Keratinocyte (primary cell): Measurements from ENCODE around the gene RANBP2. TPM values are rescaled to one million over a fixed set of nuclear protein-coding genes. Genes with fewer than 3 reads are reported as not detected.

Experiments used
- DNase-seq: peaks from one replicate; pipeline ENCODE4 v3.0.0-alpha.2; 2011; ENCODE audit warnings: low read depth, missing footprints, low spot score
- FAIRE-seq: peaks from 2 replicates; lab custom pipeline; 2011; peaks lifted over from hg19 to GRCh38; lab: Jason Lieb, UNC
- H2AFZ ChIP-seq: 2 replicates; pipeline ENCODE4 v1.6.0; 2012; ENCODE audit warnings: low read length, control low read depth, inconsistent platforms; ENCODE audit not compliant: control insufficient read depth
- H3K27ac ChIP-seq: 2 replicates; pipeline ENCODE4 v1.5.1; 2011; ENCODE audit warnings: low read length; ENCODE audit not compliant: control insufficient read depth, insufficient read depth
- H3K27me3 ChIP-seq: 3 replicates; pipeline ENCODE4 v1.6.0; 2011; ENCODE audit warnings: low read length; ENCODE audit not compliant: control insufficient read depth, insufficient read depth; ENCODE audit errors: extremely low read depth
- H3K36me3 ChIP-seq, 2 experiments: 2 replicates in 1 of 2; 3 replicates in 1 of 2; pipeline ENCODE4 v1.5.1; 2011; ENCODE audit warnings: low read length in 2 of 2, mild to moderate bottlenecking in 1 of 2; ENCODE audit not compliant: control insufficient read depth in 2 of 2, insufficient read depth in 2 of 2; ENCODE audit errors: extremely low read depth in 1 of 2
- H3K4me1 ChIP-seq: 3 replicates; pipeline ENCODE4 v1.5.1; 2011; ENCODE audit warnings: low read length; ENCODE audit not compliant: control insufficient read depth, insufficient read depth; ENCODE audit errors: extremely low read depth
- H3K4me2 ChIP-seq: 3 replicates; pipeline ENCODE4 v1.6.0; 2011; ENCODE audit warnings: low read depth, low read length; ENCODE audit not compliant: control insufficient read depth, insufficient read depth; ENCODE audit errors: extremely low read depth
- H3K4me3 ChIP-seq, 3 experiments: fragments of 200-600 bp in 1 of 3; sonication (generic) in 1 of 3; 2 replicates in 2 of 3; 3 replicates in 1 of 3; pipeline ENCODE4 v1.5.1; 2011 to 2016; ENCODE audit warnings: low read length in 3 of 3, mild to moderate bottlenecking in 3 of 3, control low read depth in 2 of 3, inconsistent platforms in 1 of 3, low read depth in 1 of 3, mixed read lengths in 1 of 3, mixed run types in 1 of 3, moderate library complexity in 1 of 3; ENCODE audit not compliant: control insufficient read depth in 2 of 3, insufficient read depth in 2 of 3; ENCODE audit errors: extremely low read depth in 1 of 3
- H3K79me2 ChIP-seq: 2 replicates; pipeline ENCODE4 v1.6.0; 2012; ENCODE audit warnings: low read length; ENCODE audit not compliant: control insufficient read depth, insufficient read depth
- H3K9ac ChIP-seq: 3 replicates; pipeline ENCODE4 v1.6.0; 2011; ENCODE audit warnings: low read length; ENCODE audit not compliant: control insufficient read depth, insufficient read depth; ENCODE audit errors: extremely low read depth
- H3K9me1 ChIP-seq: 3 replicates; pipeline ENCODE4 v1.6.0; 2011; ENCODE audit warnings: low read length; ENCODE audit not compliant: control insufficient read depth, insufficient read depth; ENCODE audit errors: extremely low read depth
- H3K9me3 ChIP-seq: 2 replicates; pipeline ENCODE4 v1.5.1; 2012; ENCODE audit warnings: low read depth, low read length; ENCODE audit not compliant: control insufficient read depth
- H4K20me1 ChIP-seq: 3 replicates; pipeline ENCODE4 v1.6.0; 2011; ENCODE audit warnings: low read length; ENCODE audit not compliant: control insufficient read depth, insufficient read depth; ENCODE audit errors: extremely low read depth
- CTCF ChIP-seq, 3 experiments: IDR thresholded peaks in 1 of 3; conservative IDR thresholded peaks in 1 of 3; optimal IDR thresholded peaks in 1 of 3; 2 replicates in 2 of 3; 3 replicates in 1 of 3; pipeline versions ENCODE3 to v1.5.1; 2011; ENCODE audit warnings: low read length in 3 of 3, mild to moderate bottlenecking in 3 of 3, moderate library complexity in 2 of 3, control low read depth in 1 of 3, inconsistent platforms in 1 of 3; ENCODE audit not compliant: insufficient read depth in 2 of 3; ENCODE audit errors: extremely low read depth in 1 of 3
- EZH2 ChIP-seq: IDR thresholded peaks from one replicate; pipeline ENCODE4 v1.6.1; 2012; ENCODE audit warnings: inconsistent platforms, mild to moderate bottlenecking, low read length, moderate library complexity
- dilution Hi-C: fragments of 300-500 bp; cut with MboI; formaldehyde crosslinking; loops from one replicate; pipeline ENCODE4 v1.7.0; 2020; ENCODE audit warnings: low sequenced_read_pairs; ENCODE audit not compliant: extremely low pct_ligation_motif_present
- polyA plus RNA-seq, 5 experiments: library from polyadenylated mRNA; depleted of rRNA in 3 of 5; stranded (reverse) in 3 of 5; stranded (forward) in 1 of 5; unstranded in 1 of 5; fragments of >200 nt; gene quantifications; 1 replicate in 1 of 5; 2 replicates in 3 of 5; 3 replicates in 1 of 5; pipeline versions ENCODE4 v1.2.1 to v1.2.3, GENCODE V29; 2011 to 2012; ENCODE audit warnings: missing spikeins in 2 of 5, low read depth in 1 of 5, low replicate concordance in 1 of 5
- small RNA-seq, 3 experiments: library from RNA; depleted of rRNA; stranded (forward); fragments of <200 nt; gene quantifications; one replicate each; pipeline ENCODE3, GENCODE V24; 2012; ENCODE audit warnings: low read depth in 3 of 3, low replicate concordance in 1 of 3; ENCODE audit not compliant: insufficient read length in 3 of 3

The RANBP2 gene
- polyA plus RNA-seq, 1 donor (not counting 4 experiments of a cell fraction or from before 2014, with no cell fraction given): 27.4 TPM

GRCh38 chr2:108835040-108835439 lies 115.8 kb downstream of the RANBP2 start:
- Histone ChIP-seq H3K9me3 (no peaks in the 10 kb centered on the region), H3K27ac (no peak overlapping the region), H4K20me1 (no peaks in the 10 kb centered on the region), H3K4me1 (no peaks in the 10 kb centered on the region), H3K79me2 (no peaks in the 10 kb centered on the region), H3K4me2 (no peak overlapping the region), H3K27me3 (no peaks in the 10 kb centered on the region), H3K9ac (no peak overlapping the region), H3K36me3 (no peaks in the 10 kb centered on the region), H2AFZ (no peak overlapping the region), H3K9me1 (no peaks in the 10 kb centered on the region), H3K4me3 (no peak overlapping the region)
- dilution Hi-C loops: no loop called here
- DNase-seq: no peak
- FAIRE-seq: no peak
- no peak for TF ChIP-seq EZH2
- TF ChIP-seq CTCF (optimal IDR thresholded peaks at IDR 0.05 in 1 of 3, IDR thresholded peaks at IDR 0.05 in 1 of 3, conservative IDR thresholded peaks at IDR 0.05 in 1 of 3; ENCODE audit: extremely low read depth in 1 of 3, insufficient read depth in 2 of 3, low read length in 3 of 3): no peak

Small RNAs within 50 kb of the gene (small RNA-seq; reads per million reads assigned to genes)
- 0 reads per million in 3 experiments for gene AC010095.1

Other genes starting within 250 kb of the RANBP2 start
- 62.5 to 99.3 TPM (median 72.5 TPM) in 3 replicates for gene LIMS1, start 185.0 kb upstream of the RANBP2 start, polyA plus RNA-seq
- gene CCDC138, start 67.3 kb downstream of the RANBP2 start, polyA plus RNA-seq: 2.4 to 6.6 TPM (median 3.1 TPM) in 3 replicates